Tibial nerve (tissue), 3 donors: ENCODE data around the gene UBTD1.

ENCODE experiments used
- CTCF ChIP-seq, 5 experiments: fragments of 200-600 bp in 3 of 5; fragments of 450-650 bp in 2 of 5; sonication (generic) in 3 of 5; IDR thresholded peaks; one replicate each; pipeline ENCODE4 v1.5.1; 2016 to 2019; ENCODE audit warnings: antibody characterized with exemption in 5 of 5, mild to moderate bottlenecking in 3 of 5, moderate library complexity in 2 of 5
- POLR2A ChIP-seq, 2 donors: fragments of 450-650 bp; IDR thresholded peaks; one replicate each; pipeline ENCODE4 v1.6.1; 2017; ENCODE audit warnings: antibody characterized with exemption in 2 of 2, mild to moderate bottlenecking in 2 of 2, moderate library complexity in 2 of 2

DNA sequence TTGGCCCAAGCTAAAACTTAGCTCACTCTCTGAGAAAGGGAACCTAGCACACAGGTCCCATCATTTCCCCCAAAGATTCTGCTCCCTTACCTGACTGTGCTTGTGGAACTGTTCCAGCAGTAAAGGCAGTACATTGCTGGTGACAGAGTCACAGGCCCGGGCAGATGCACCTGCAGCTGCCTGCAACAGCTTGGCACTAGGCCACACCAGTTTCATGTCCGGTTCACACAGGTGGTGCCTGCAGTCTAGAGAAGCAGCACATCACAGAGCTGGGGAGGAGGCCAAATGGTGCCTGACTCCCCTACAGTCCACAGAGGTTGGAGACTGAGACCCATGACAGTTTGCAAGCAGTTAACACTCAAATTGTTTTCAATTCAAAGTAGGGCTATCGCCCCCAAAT, 30.6 kb upstream of the UBTD1 start:
- TF ChIP-seq CTCF (IDR thresholded peaks at IDR 0.05) (no peak), POLR2A (IDR thresholded peaks at IDR 0.05) (no peak)
